KMS-11 (cell line): Measurements from ENCODE around the gene SCN4B.

Source experiments
- H2AFZ ChIP-seq: fragments of 200-600 bp; sonication (generic); 2 replicates; pipeline ENCODE4 v1.6.1; 2016; ENCODE audit warnings: antibody characterized with exemption, mixed run types, low read depth
- H3K27ac ChIP-seq: fragments of 200-600 bp; sonication (generic); 2 replicates; pipeline ENCODE4 v1.6.1; 2016; ENCODE audit warnings: mild to moderate bottlenecking, mixed run types
- H3K27me3 ChIP-seq: fragments of 200-600 bp; sonication (generic); 2 replicates; pipeline ENCODE4 v1.6.1; 2017; ENCODE audit warnings: mild to moderate bottlenecking, low read depth, mixed run types, moderate library complexity; ENCODE audit not compliant: insufficient read depth
- H3K36me3 ChIP-seq: fragments of 200-600 bp; sonication (generic); 2 replicates; pipeline ENCODE4 v1.6.1; 2017; ENCODE audit warnings: mild to moderate bottlenecking, mixed run types; ENCODE audit not compliant: insufficient read depth
- H3K4me1 ChIP-seq: fragments of 200-600 bp; sonication (generic); 2 replicates; pipeline ENCODE4 v1.6.1; 2016; ENCODE audit warnings: mild to moderate bottlenecking, low read depth, mixed run types; ENCODE audit not compliant: poor library complexity, severe bottlenecking
- H3K4me2 ChIP-seq: fragments of 200-600 bp; sonication (generic); 2 replicates; pipeline ENCODE4 v1.7.0; 2016; ENCODE audit warnings: mild to moderate bottlenecking, mixed run types
- H3K4me3 ChIP-seq: fragments of 200-600 bp; sonication (generic); IDR thresholded peaks from 2 replicates; pipeline ENCODE4 v1.6.1; 2017; ENCODE audit warnings: low read depth, low read length, mixed read lengths; ENCODE audit not compliant: insufficient read depth
- H3K79me2 ChIP-seq: fragments of 200-600 bp; sonication (generic); 2 replicates; pipeline ENCODE4 v1.6.1; 2016; ENCODE audit warnings: low read depth, mixed run types; ENCODE audit not compliant: insufficient read depth
- H3K9ac ChIP-seq: fragments of 200-600 bp; sonication (generic); 2 replicates; pipeline ENCODE4 v1.6.1; 2016; ENCODE audit warnings: mild to moderate bottlenecking, mixed run types
- H4K20me1 ChIP-seq: fragments of 200-600 bp; sonication (generic); 2 replicates; pipeline ENCODE4 v1.6.1; 2016; ENCODE audit warnings: mild to moderate bottlenecking, mixed run types; ENCODE audit not compliant: insufficient read depth
- TF ChIP-seq, protein P1 (sequence below): fragments of 200-600 bp; sonication (generic); conservative IDR thresholded peaks from 2 replicates; pipeline ENCODE4 v1.6.1; 2017; ENCODE audit warnings: low read depth, mild to moderate bottlenecking, antibody characterized with exemption, low read length, moderate library complexity, mixed read lengths

The SCN4B gene

DNA sequence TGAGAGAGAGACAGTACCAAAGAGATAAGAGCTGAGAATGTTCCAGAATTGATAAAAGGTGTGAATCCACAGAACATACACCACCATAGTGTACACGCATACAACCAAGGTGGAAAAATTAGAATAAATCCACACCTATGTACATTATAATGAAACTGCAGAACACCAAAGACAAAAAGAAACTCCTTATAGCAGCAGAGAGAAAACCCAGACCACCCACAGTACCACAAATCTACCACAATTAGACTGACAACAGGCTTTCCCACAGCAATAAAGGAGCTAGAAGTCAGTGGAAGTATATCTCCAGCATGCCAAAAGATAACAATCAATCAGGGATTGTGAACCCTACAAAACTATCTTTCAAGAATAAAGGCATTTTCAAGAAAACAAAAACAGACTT lies 31.8 kb downstream of the SCN4B start:
- Histone ChIP-seq H3K9ac (no peak overlapping the region), H2AFZ (no peak overlapping the region), H4K20me1 (no peaks in the 10 kb centered on the region), H3K27me3 (no peaks in the 10 kb centered on the region), H3K27ac (no peak overlapping the region), H3K4me3 (no peak overlapping the region), H3K79me2 (no peaks in the 10 kb centered on the region), H3K4me2 (no peak overlapping the region), H3K4me1 (no peaks in the 10 kb centered on the region), H3K36me3 (no peaks in the 10 kb centered on the region)
- TF ChIP-seq, protein P1, sequence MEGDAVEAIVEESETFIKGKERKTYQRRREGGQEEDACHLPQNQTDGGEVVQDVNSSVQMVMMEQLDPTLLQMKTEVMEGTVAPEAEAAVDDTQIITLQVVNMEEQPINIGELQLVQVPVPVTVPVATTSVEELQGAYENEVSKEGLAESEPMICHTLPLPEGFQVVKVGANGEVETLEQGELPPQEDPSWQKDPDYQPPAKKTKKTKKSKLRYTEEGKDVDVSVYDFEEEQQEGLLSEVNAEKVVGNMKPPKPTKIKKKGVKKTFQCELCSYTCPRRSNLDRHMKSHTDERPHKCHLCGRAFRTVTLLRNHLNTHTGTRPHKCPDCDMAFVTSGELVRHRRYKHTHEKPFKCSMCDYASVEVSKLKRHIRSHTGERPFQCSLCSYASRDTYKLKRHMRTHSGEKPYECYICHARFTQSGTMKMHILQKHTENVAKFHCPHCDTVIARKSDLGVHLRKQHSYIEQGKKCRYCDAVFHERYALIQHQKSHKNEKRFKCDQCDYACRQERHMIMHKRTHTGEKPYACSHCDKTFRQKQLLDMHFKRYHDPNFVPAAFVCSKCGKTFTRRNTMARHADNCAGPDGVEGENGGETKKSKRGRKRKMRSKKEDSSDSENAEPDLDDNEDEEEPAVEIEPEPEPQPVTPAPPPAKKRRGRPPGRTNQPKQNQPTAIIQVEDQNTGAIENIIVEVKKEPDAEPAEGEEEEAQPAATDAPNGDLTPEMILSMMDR: no peak

DNA sequence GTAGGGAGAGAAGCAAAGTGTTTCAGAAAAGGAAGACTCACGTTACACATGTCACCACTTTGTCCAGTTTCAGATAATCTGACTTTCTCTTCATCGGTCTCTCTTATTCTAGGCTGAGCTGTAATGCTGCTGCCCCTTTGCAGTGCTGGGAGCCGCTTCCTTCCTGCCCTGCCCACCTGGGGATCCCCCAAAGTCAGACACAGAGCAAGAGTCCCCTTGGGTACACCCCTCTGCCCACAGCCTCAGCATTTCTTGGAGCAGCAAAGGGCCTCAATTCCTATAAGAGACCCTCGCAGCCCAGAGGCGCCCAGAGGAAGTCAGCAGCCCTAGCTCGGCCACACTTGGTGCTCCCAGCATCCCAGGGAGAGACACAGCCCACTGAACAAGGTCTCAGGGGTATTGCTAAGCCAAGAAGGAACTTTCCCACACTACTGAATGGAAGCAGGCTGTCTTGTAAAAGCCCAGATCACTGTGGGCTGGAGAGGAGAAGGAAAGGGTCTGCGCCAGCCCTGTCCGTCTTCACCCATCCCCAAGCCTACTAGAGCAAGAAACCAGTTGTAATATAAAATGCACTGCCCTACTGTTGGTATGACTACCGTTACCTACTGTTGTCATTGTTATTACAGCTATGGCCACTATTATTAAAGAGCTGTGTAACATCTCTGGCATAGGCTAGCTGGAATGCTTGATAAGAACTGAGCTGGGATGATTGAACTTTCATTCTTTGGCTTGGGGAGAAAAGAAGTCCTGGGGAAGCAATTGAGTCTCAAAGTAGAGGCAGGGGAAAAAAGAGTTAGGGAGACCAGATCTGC lies 34.6 kb downstream of the SCN4B start:
- no peak overlapping the region for H2AFZ ChIP-seq
- no peaks in the 10 kb centered on the region for H3K27me3 ChIP-seq
- no peak overlapping the region for H3K9ac ChIP-seq
- no peak overlapping the region for H3K27ac ChIP-seq
- TF ChIP-seq, protein P1: no peak
- no peak overlapping the region for H3K4me3 ChIP-seq
- no peaks in the 10 kb centered on the region for H3K79me2 ChIP-seq
- no peaks in the 10 kb centered on the region for H4K20me1 ChIP-seq
- no peaks in the 10 kb centered on the region for H3K36me3 ChIP-seq
- no peak overlapping the region for H3K4me2 ChIP-seq
- H3K4me1 ChIP-seq: no peaks in the 10 kb centered on the region

DNA sequence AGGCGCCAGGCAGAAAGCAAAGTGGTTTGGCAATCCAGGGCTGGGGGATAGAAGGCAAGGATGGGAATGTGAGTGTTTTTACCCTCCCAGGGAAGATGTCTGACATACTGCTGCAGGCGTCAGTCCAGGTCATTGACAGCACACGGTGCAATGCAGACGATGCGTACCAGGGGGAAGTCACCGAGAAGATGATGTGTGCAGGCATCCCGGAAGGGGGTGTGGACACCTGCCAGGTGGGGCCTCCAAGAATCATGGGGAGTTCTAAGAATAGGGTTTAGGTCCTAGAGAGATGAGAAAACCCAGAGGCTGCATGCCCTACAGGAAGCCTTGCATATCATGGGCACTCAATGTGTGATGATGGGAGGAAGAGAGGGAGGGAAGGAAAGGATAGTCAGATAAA lies 37.6 kb downstream of the SCN4B start:
- TF ChIP-seq, protein P1: no peak
- H3K27me3 ChIP-seq: no peaks in the 10 kb centered on the region
- H2AFZ ChIP-seq: no peak overlapping the region
- H3K4me1 ChIP-seq: no peaks in the 10 kb centered on the region
- no peaks in the 10 kb centered on the region for H3K36me3 ChIP-seq
- no peaks in the 10 kb centered on the region for H4K20me1 ChIP-seq
- no peak overlapping the region for H3K27ac ChIP-seq
- H3K9ac ChIP-seq: no peak overlapping the region
- H3K79me2 ChIP-seq: no peaks in the 10 kb centered on the region
- no peak overlapping the region for H3K4me3 ChIP-seq
- no peak overlapping the region for H3K4me2 ChIP-seq

DNA sequence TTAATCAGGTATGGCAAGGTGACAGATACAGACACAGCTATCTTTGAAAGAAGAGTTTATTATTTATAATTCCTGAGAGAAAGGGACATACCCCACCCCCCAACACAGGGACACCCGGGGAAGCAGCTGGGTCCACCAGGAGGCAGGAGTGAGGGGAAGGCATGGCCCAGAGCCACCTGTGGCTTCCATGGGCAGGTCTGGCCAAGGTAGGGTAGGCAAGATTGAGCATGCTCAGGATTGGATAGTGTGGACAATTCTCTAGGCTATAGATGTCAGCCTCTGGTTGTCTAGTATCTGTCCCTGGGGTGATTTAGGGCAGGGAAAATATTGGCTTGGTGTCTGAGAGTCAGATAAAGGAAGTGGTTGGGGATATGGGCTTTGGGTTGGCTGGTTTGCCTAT lies 38.4 kb downstream of the SCN4B start:
- no peak overlapping the region for H3K9ac ChIP-seq
- no peak overlapping the region for H3K4me3 ChIP-seq

More for the DNA sequence above, 38.4 kb downstream of the SCN4B start:
- Histone ChIP-seq H3K36me3 (no peaks in the 10 kb centered on the region), H4K20me1 (no peaks in the 10 kb centered on the region), H2AFZ (no peak overlapping the region), H3K4me1 (no peaks in the 10 kb centered on the region), H3K4me2 (no peak overlapping the region), H3K27me3 (no peaks in the 10 kb centered on the region), H3K79me2 (no peaks in the 10 kb centered on the region), H3K27ac (no peak overlapping the region)
- TF ChIP-seq, protein P1: no peak
